Measurements from ENCODE around the gene SUV39H1.
A peak's percentile ranks its signal among the peaks of the same experiment; 100 is the strongest.
"Not testable (repeated sequence)": the region's sequence is repeated elsewhere in the genome, so short reads cannot be mapped to it uniquely, and the experiment has no call there.

SUV39H1 gene, protein sequence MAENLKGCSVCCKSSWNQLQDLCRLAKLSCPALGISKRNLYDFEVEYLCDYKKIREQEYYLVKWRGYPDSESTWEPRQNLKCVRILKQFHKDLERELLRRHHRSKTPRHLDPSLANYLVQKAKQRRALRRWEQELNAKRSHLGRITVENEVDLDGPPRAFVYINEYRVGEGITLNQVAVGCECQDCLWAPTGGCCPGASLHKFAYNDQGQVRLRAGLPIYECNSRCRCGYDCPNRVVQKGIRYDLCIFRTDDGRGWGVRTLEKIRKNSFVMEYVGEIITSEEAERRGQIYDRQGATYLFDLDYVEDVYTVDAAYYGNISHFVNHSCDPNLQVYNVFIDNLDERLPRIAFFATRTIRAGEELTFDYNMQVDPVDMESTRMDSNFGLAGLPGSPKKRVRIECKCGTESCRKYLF

DNA sequence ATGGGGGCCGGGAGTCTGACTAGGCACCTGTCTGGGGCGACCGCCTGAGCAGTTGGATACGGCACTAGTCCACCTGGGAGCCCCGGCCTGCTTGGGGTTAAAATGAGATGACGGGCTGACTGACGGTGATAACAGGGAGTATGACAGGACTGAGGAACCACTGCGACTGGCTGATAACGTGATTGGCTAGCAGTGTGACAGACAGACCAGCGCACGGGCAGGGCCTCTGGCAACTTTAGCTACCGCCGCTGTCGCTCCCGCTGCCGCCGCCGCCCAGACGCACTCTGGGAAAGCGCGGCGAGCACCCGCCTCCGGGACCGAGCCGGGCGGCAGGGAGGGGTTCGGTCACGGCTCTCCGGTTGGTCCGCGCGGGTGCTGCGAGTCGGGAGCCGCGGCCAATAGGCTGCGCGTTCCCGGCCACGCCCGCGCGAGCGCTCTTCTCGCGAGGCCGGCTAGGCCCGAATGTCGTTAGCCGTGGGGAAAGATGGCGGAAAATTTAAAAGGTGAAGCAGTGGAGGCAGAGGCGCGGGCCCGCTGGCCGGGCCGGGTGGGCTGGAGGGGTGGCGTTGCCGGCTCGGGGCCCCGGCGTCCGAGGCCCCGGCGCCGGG, at the start of gene SUV39H1:
SUV39H1 (plus strand) TSS at position 434 of the 608 bp plus-strand sequence; CDS start at position 485, 51 bp downstream.
- no peaks in the 10 kb centered on the region for H3K9me3 ChIP-seq (ENCODE audit: control insufficient read depth in 1 of 2, low read length in 2 of 2)
- H3K4me3 ChIP-seq (ENCODE audit: low read depth in 1 of 2, low read length in 2 of 2): peak within 1 kb of the TSS; percentile 60 to 66
- H3K27ac ChIP-seq (ENCODE audit: low read length): peak within 1 kb of the TSS; percentile 71
- H3K36me3 ChIP-seq (ENCODE audit: control insufficient read depth in 1 of 2, insufficient read depth in 2 of 2, low read length in 2 of 2): peaks cover 8 to 9% of the 10 kb centered on the region in 2 donors
- H3K4me1 ChIP-seq (ENCODE audit: control insufficient read depth in 1 of 2, insufficient read depth in 2 of 2, low read length in 2 of 2): peaks cover 0 to 6% of the 10 kb centered on the region in 2 donors
- no peaks in the 10 kb centered on the region for H3K27me3 ChIP-seq (ENCODE audit: low read depth, low read length)

DNA sequence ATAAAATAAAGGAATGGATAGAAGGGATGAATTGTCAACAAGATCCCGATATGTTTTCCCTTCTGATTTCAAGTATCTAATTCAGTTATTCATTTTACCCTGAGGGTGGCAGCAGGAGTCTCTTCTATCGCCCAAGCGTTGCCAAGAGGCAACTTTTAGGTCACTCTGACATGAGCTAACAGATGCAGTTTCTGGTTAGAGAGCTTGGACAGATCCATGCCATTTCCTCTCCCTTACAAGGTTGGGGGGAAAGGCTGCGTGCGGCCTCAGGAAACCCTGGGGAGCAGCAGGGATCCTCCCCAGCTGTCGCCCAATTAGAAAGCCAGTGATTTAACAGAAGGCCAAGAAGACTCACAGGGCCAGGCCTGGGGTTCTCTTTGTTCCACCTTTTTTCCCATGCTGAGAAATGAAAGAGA, 48.2 kb upstream of the SUV39H1 start:
- no peaks in the 10 kb centered on the region for H3K27me3 ChIP-seq (ENCODE audit: low read depth, low read length)
- H3K27ac ChIP-seq (ENCODE audit: low read length): no peak overlapping the region
- no peaks in the 10 kb centered on the region for H3K36me3 ChIP-seq (ENCODE audit: control insufficient read depth in 1 of 2, insufficient read depth in 2 of 2, low read length in 2 of 2)
- no peaks in the 10 kb centered on the region for H3K9me3 ChIP-seq (ENCODE audit: control insufficient read depth in 1 of 2, low read length in 2 of 2)
- H3K4me3 ChIP-seq (ENCODE audit: low read depth in 1 of 2, low read length in 2 of 2): no peak overlapping the region
- peaks cover 0 to 4% of the 10 kb centered on the region in 2 donors for H3K4me1 ChIP-seq (ENCODE audit: control insufficient read depth in 1 of 2, insufficient read depth in 2 of 2, low read length in 2 of 2)

DNA sequence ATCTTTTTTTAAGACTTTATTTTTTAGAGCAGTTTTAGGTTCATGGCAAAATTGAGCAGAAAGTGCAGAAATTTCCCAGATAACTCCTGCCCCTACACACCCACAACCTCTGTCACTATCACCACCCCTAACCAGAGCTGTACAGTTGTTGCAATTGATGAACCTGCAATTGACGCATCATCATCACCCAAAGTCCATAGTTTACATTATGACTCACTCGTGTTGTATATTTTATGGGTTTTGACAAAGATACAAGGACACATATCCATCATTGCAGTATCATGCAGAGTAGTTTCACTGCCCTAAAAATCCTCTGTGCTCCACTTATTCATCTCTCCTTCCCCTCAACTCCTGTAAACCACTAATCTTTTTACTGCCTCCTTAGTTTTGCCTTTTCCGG, 47.4 kb upstream of the SUV39H1 start:
- Histone ChIP-seq H3K4me1 (ENCODE audit: control insufficient read depth in 1 of 2, insufficient read depth in 2 of 2, low read length in 2 of 2) (peaks cover 0 to 4% of the 10 kb centered on the region in 2 donors), H3K36me3 (ENCODE audit: control insufficient read depth in 1 of 2, insufficient read depth in 2 of 2, low read length in 2 of 2) (no peaks in the 10 kb centered on the region), H3K27me3 (ENCODE audit: low read depth, low read length) (no peaks in the 10 kb centered on the region), H3K9me3 (ENCODE audit: control insufficient read depth in 1 of 2, low read length in 2 of 2) (no peaks in the 10 kb centered on the region), H3K4me3 (ENCODE audit: low read depth in 1 of 2, low read length in 2 of 2) (no peak overlapping the region), H3K27ac (ENCODE audit: low read length) (no peak overlapping the region)

DNA sequence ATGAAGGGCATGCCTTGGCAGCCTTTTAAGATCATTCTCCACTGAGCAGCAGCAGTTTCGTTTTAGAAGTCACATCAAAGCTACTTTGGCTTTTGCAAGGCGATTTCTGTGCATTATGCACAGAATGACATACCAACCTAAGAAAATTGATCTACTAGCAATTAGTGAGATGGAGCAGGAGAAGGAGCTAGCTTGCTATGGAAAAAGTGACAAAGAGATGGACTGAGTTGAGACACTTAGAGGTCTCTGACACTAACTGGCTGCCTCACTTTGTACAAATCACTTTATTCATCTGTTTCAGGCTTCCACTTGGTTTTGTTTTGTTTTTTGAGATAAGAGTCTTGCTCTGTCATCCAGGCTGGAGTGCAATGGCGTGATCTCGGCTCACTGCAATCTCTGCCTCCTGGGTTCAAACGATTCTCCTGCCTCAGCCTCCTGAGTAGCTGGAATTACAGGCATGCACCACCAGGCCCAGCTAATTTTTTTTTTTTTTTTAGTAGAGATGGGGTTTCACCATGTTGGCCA, 44.4 kb upstream of the SUV39H1 start:
- not testable (repeated sequence) for H3K4me3 ChIP-seq (ENCODE audit: low read depth in 1 of 2, low read length in 2 of 2); H3K4me1 ChIP-seq (ENCODE audit: control insufficient read depth in 1 of 2, insufficient read depth in 2 of 2, low read length in 2 of 2); H3K27ac ChIP-seq (ENCODE audit: low read length); H3K9me3 ChIP-seq (ENCODE audit: control insufficient read depth in 1 of 2, low read length in 2 of 2); H3K27me3 ChIP-seq (ENCODE audit: low read depth, low read length); H3K36me3 ChIP-seq (ENCODE audit: control insufficient read depth in 1 of 2, insufficient read depth in 2 of 2, low read length in 2 of 2)

DNA sequence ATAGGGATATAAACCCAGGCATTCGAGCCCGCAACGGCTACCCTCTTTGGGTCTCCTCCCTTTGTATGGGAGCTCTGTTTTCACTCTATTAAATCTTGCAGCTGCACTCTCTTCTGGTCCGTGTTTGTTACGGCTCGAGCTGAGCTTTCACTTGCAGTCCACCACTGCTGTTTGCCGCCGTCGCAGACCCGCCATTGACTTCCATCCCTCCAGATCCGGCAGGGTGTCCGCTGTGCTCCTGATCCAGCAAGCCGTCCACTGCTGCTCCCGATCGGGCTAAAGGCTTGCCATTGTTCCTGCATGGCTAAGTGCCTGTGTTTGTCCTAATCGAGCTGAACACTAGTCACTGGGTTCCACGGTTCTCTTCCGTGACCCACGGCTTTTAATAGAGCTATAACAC, 41.8 kb upstream of the SUV39H1 start:
- H3K9me3 ChIP-seq (ENCODE audit: control insufficient read depth in 1 of 2, low read length in 2 of 2); H3K4me3 ChIP-seq (ENCODE audit: low read depth in 1 of 2, low read length in 2 of 2); H3K27ac ChIP-seq (ENCODE audit: low read length); H3K27me3 ChIP-seq (ENCODE audit: low read depth, low read length); H3K36me3 ChIP-seq (ENCODE audit: control insufficient read depth in 1 of 2, insufficient read depth in 2 of 2, low read length in 2 of 2); H3K4me1 ChIP-seq (ENCODE audit: control insufficient read depth in 1 of 2, insufficient read depth in 2 of 2, low read length in 2 of 2): not testable (repeated sequence)

DNA sequence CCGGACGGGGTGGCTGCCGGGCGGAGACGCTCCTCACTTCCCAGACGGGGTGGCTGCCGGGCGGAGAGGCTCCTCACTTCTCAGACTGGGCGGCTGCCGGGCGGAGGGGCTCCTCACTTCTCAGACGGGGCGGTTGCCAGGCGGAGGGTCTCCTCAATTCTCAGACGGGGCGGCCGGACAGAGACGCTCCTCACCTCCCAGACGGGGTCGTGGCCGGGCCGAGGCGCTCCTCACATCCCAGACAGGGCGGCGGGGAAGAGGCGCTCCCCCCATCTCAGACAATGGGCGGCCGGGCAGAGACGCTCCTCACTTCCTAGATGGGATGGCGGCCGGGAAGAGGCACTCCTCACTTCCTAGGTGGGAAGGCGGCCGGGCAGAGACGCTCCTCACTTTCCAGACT, 36.8 kb upstream of the SUV39H1 start:
- H3K4me3 ChIP-seq (ENCODE audit: low read depth in 1 of 2, low read length in 2 of 2); H3K27me3 ChIP-seq (ENCODE audit: low read depth, low read length); H3K9me3 ChIP-seq (ENCODE audit: control insufficient read depth in 1 of 2, low read length in 2 of 2); H3K27ac ChIP-seq (ENCODE audit: low read length); H3K36me3 ChIP-seq (ENCODE audit: control insufficient read depth in 1 of 2, insufficient read depth in 2 of 2, low read length in 2 of 2); H3K4me1 ChIP-seq (ENCODE audit: control insufficient read depth in 1 of 2, insufficient read depth in 2 of 2, low read length in 2 of 2): not testable (repeated sequence)

DNA sequence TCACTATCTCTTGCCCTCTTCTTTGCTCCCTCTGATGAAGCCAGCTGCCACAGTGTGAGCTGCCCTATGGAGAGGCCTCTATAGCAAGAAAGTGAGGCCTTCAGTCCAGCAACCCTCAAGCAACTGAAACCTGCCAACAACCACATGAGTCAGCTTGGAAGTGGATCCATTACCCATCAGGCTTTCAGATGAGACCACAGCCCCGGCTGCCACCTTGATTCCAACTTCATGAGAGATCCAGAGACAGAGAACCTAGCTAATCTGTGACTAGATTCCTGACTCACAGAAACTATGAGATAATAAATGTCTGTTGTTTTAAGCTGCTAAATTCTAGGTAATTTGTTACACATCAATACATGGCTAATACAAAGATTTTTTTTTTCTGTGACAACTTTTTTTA, 33.3 kb upstream of the SUV39H1 start:
- no peak overlapping the region for H3K27ac ChIP-seq (ENCODE audit: low read length)
- no peaks in the 10 kb centered on the region for H3K36me3 ChIP-seq (ENCODE audit: control insufficient read depth in 1 of 2, insufficient read depth in 2 of 2, low read length in 2 of 2)
- H3K9me3 ChIP-seq (ENCODE audit: control insufficient read depth in 1 of 2, low read length in 2 of 2): no peaks in the 10 kb centered on the region
- H3K4me1 ChIP-seq (ENCODE audit: control insufficient read depth in 1 of 2, insufficient read depth in 2 of 2, low read length in 2 of 2): no peaks in the 10 kb centered on the region
- H3K4me3 ChIP-seq (ENCODE audit: low read depth in 1 of 2, low read length in 2 of 2): no peak overlapping the region
- H3K27me3 ChIP-seq (ENCODE audit: low read depth, low read length): no peaks in the 10 kb centered on the region

DNA sequence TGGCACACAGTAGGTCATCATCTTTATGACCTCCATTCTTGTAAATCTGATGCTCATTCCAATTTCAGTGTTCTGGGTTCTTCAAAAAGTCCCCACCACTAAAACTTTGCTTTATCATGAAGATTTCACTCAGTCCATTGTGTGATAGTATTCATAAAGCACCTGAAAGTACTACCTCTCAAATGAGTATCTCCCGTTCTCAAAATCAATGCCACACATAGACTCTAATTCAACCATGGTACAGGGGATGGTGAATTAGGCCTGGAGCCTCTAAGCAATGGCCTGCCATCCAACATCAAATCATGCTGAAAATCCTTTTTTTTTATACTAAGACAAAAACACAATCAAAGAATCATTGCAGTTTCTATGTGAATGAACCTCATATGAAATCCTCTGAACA, 32.4 kb upstream of the SUV39H1 start:
- H3K27me3 ChIP-seq (ENCODE audit: low read depth, low read length): no peaks in the 10 kb centered on the region
- no peaks in the 10 kb centered on the region for H3K9me3 ChIP-seq (ENCODE audit: control insufficient read depth in 1 of 2, low read length in 2 of 2)
- no peak overlapping the region for H3K27ac ChIP-seq (ENCODE audit: low read length)
- no peaks in the 10 kb centered on the region for H3K4me1 ChIP-seq (ENCODE audit: control insufficient read depth in 1 of 2, insufficient read depth in 2 of 2, low read length in 2 of 2)
- no peak overlapping the region for H3K4me3 ChIP-seq (ENCODE audit: low read depth in 1 of 2, low read length in 2 of 2)
- H3K36me3 ChIP-seq (ENCODE audit: control insufficient read depth in 1 of 2, insufficient read depth in 2 of 2, low read length in 2 of 2): no peaks in the 10 kb centered on the region

DNA sequence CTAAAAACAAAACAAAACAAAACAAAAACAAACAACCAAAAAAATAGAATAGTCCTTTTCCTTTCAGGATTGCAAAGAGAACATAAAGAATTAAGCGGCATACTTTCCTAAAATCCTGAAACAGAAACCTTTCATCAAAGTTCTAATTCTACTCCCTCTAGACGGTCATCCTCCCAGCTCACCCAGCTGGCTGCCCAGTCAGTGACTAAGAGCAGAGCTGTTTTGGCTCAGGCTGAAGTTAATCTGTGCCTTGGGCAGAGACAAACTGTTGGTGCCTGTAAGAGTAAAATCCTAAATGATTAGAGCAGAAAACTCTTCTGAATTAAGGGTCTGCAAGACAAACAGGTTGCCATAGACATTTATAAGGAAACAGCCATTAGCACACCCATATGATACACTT, 30.5 kb upstream of the SUV39H1 start:
- no peak overlapping the region for H3K4me3 ChIP-seq (ENCODE audit: low read depth in 1 of 2, low read length in 2 of 2)
- no peaks in the 10 kb centered on the region for H3K36me3 ChIP-seq (ENCODE audit: control insufficient read depth in 1 of 2, insufficient read depth in 2 of 2, low read length in 2 of 2)
- no peak overlapping the region for H3K27ac ChIP-seq (ENCODE audit: low read length)
- H3K27me3 ChIP-seq (ENCODE audit: low read depth, low read length): no peaks in the 10 kb centered on the region
- H3K9me3 ChIP-seq (ENCODE audit: control insufficient read depth in 1 of 2, low read length in 2 of 2): no peaks in the 10 kb centered on the region
- H3K4me1 ChIP-seq (ENCODE audit: control insufficient read depth in 1 of 2, insufficient read depth in 2 of 2, low read length in 2 of 2): no peaks in the 10 kb centered on the region

DNA sequence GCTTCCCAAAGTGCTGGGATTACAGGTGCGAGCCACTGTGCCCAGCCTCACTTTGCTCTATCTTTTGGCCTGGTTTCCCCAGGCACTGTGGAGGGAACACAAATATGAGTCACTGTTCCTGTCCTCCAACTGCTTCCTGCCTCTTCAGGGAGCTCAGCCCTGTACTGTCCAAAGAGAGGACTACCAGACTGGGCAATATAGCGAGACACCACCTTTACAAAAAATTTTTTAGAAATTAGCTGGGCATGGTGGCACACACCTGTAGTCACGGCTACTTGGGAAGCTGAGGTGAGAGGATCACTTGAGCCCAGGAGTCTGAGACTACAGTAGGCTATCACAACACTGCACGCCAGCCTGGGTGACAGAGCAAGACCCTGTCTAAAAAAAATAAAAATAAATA, 29.9 kb upstream of the SUV39H1 start:
- no peaks in the 10 kb centered on the region for H3K27me3 ChIP-seq (ENCODE audit: low read depth, low read length)
- H3K4me3 ChIP-seq (ENCODE audit: low read depth in 1 of 2, low read length in 2 of 2): no peak overlapping the region
- no peak overlapping the region for H3K27ac ChIP-seq (ENCODE audit: low read length)
- H3K4me1 ChIP-seq (ENCODE audit: control insufficient read depth in 1 of 2, insufficient read depth in 2 of 2, low read length in 2 of 2): no peaks in the 10 kb centered on the region
- no peaks in the 10 kb centered on the region for H3K36me3 ChIP-seq (ENCODE audit: control insufficient read depth in 1 of 2, insufficient read depth in 2 of 2, low read length in 2 of 2)
- no peaks in the 10 kb centered on the region for H3K9me3 ChIP-seq (ENCODE audit: control insufficient read depth in 1 of 2, low read length in 2 of 2)

DNA sequence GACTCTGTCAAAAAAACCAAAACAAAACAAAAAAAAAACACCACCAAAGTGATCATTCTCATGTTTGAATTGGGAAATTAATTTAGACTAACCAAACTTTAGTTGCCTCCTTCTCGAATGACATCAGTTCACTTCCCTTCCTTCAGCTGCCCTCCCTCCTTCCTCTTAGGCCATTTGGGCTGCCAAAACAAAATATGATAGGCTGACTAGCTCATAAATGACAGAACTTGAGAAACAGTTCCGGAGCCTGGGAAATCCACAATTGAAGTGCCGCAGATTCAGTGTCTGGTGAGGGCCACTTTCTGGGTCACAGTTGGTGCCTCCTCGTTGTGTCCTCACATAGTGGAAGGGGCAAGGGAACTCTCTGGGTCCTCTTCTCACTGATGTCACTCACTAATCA, 29.0 kb upstream of the SUV39H1 start:
- no peaks in the 10 kb centered on the region for H3K27me3 ChIP-seq (ENCODE audit: low read depth, low read length)

More for the DNA sequence above, 29.0 kb upstream of the SUV39H1 start:
- no peak overlapping the region for H3K4me3 ChIP-seq (ENCODE audit: low read depth in 1 of 2, low read length in 2 of 2)
- no peaks in the 10 kb centered on the region for H3K9me3 ChIP-seq (ENCODE audit: control insufficient read depth in 1 of 2, low read length in 2 of 2)
- H3K27ac ChIP-seq (ENCODE audit: low read length): no peak overlapping the region
- no peaks in the 10 kb centered on the region for H3K4me1 ChIP-seq (ENCODE audit: control insufficient read depth in 1 of 2, insufficient read depth in 2 of 2, low read length in 2 of 2)
- no peaks in the 10 kb centered on the region for H3K36me3 ChIP-seq (ENCODE audit: control insufficient read depth in 1 of 2, insufficient read depth in 2 of 2, low read length in 2 of 2)
